H9 (cell line): ENCODE measurements around the gene RAB5A. TPM values are rescaled to one million over a fixed set of nuclear protein-coding genes. Genes with fewer than 3 reads are reported as not detected.

Experiments
- DNase-seq: peaks from one replicate; pipeline ENCODE4 v3.0.0-alpha.2; 2017
- H2AFZ ChIP-seq: one replicate; pipeline ENCODE4 v1.6.1; 2013; ENCODE audit warnings: mild to moderate bottlenecking, low read length, control low read depth, moderate library complexity
- H2AK5ac ChIP-seq: 2 replicates; pipeline ENCODE4 v1.6.1; 2013; ENCODE audit warnings: low read length, control low read depth, mixed read lengths; ENCODE audit not compliant: insufficient read length
- H2BK120ac ChIP-seq: one replicate; pipeline ENCODE4 v1.6.1; 2013; ENCODE audit warnings: low read depth, mild to moderate bottlenecking, low read length, control low read depth, inconsistent platforms; ENCODE audit not compliant: poor library complexity, severe bottlenecking
- H2BK12ac ChIP-seq: 2 replicates; pipeline ENCODE4 v1.6.1; 2013; ENCODE audit warnings: low read length, control low read depth, mixed read lengths, low read depth; ENCODE audit not compliant: insufficient read length
- H2BK15ac ChIP-seq: 2 replicates; pipeline ENCODE4 v1.6.1; 2013; ENCODE audit warnings: low read depth, low read length, control low read depth
- H2BK20ac ChIP-seq: one replicate; pipeline ENCODE4 v1.6.1; 2013; ENCODE audit warnings: low read depth, mild to moderate bottlenecking, low read length, control low read depth, inconsistent platforms; ENCODE audit not compliant: poor library complexity, severe bottlenecking
- H2BK5ac ChIP-seq: 2 replicates; pipeline ENCODE4 v1.6.1; 2013; ENCODE audit warnings: low read length, control low read depth, mixed read lengths; ENCODE audit not compliant: insufficient read length
- H3K14ac ChIP-seq: 2 replicates; pipeline ENCODE4 v1.6.1; 2013; ENCODE audit warnings: low read length, control low read depth; ENCODE audit not compliant: insufficient read depth
- H3K18ac ChIP-seq: 2 replicates; pipeline ENCODE4 v1.6.1; 2013; ENCODE audit warnings: low read depth, mild to moderate bottlenecking, mixed read lengths, low read length, control low read depth; ENCODE audit not compliant: insufficient read length
- H3K23ac ChIP-seq: 2 replicates; pipeline ENCODE4 v1.6.1; 2013; ENCODE audit warnings: low read length, control low read depth, mixed read lengths, low read depth; ENCODE audit not compliant: insufficient read length
- H3K23me2 ChIP-seq: 2 replicates; pipeline ENCODE4 v1.6.1; 2013; ENCODE audit warnings: low read depth, mild to moderate bottlenecking, mixed read lengths, low read length, control low read depth; ENCODE audit not compliant: insufficient read length, poor library complexity, severe bottlenecking
- H3K27ac ChIP-seq: 2 replicates; pipeline ENCODE4 v1.5.1; 2013; ENCODE audit warnings: low read length, control low read depth, mixed read lengths, low read depth; ENCODE audit not compliant: insufficient read length
- H3K27me3 ChIP-seq: 2 replicates; pipeline ENCODE4 v1.6.1; 2013; ENCODE audit warnings: low read length, control low read depth, inconsistent platforms; ENCODE audit not compliant: insufficient read depth
- H3K4ac ChIP-seq: 2 replicates; pipeline ENCODE4 v1.6.1; 2013; ENCODE audit warnings: low read depth, mild to moderate bottlenecking, control low read depth, inconsistent platforms, low read length, moderate library complexity
- H3K4me1 ChIP-seq: 2 replicates; pipeline ENCODE4 v1.6.1; 2013; ENCODE audit warnings: low read length, control low read depth, inconsistent platforms; ENCODE audit not compliant: insufficient read depth
- H3K4me2 ChIP-seq: 2 replicates; pipeline ENCODE4 v1.6.1; 2013; ENCODE audit warnings: low read length, control low read depth, mixed read lengths; ENCODE audit not compliant: insufficient read length, insufficient read depth
- H3K56ac ChIP-seq: 2 replicates; pipeline ENCODE4 v1.6.1; 2013; ENCODE audit warnings: low read depth, mild to moderate bottlenecking, mixed read lengths, low read length, control low read depth; ENCODE audit not compliant: insufficient read length
- H3K79me1 ChIP-seq: 2 replicates; pipeline ENCODE4 v1.6.1; 2013; ENCODE audit warnings: low read depth, mild to moderate bottlenecking, moderate library complexity, low read length, control low read depth, inconsistent platforms; ENCODE audit not compliant: insufficient read depth, poor library complexity, severe bottlenecking
- H3K79me2 ChIP-seq: 2 replicates; pipeline ENCODE4 v1.6.1; 2013; ENCODE audit warnings: low read length, control low read depth, inconsistent platforms; ENCODE audit not compliant: insufficient read depth
- H3K9ac ChIP-seq: 2 replicates; pipeline ENCODE4 v1.6.1; 2013; ENCODE audit warnings: low read length, control low read depth, mixed read lengths; ENCODE audit not compliant: insufficient read length; ENCODE audit errors: extremely low read depth
- H3K9me3 ChIP-seq: one replicate; pipeline ENCODE4 v1.6.1; 2013; ENCODE audit warnings: low read depth, low read length, inconsistent platforms; ENCODE audit not compliant: control insufficient read depth
- H3T11ph ChIP-seq: one replicate; pipeline ENCODE4 v1.6.1; 2013; ENCODE audit warnings: mild to moderate bottlenecking, low read length, control low read depth, inconsistent platforms
- H4K20me1 ChIP-seq: one replicate; pipeline ENCODE4 v1.6.1; 2013; ENCODE audit not compliant: control insufficient read depth, insufficient read length, insufficient read depth
- H4K5ac ChIP-seq: 2 replicates; pipeline ENCODE4 v1.6.1; 2013; ENCODE audit warnings: low read depth, mild to moderate bottlenecking, mixed read lengths, low read length, control low read depth; ENCODE audit not compliant: insufficient read length
- H4K8ac ChIP-seq: replicated peaks from 2 replicates; pipeline ENCODE4 v1.6.1; 2013; ENCODE audit warnings: low read length, control low read depth, mixed read lengths, low read depth; ENCODE audit not compliant: insufficient read length
- H4K91ac ChIP-seq: 2 replicates; pipeline ENCODE4 v1.6.1; 2013; ENCODE audit warnings: low read depth, mild to moderate bottlenecking, moderate library complexity, mixed read lengths, low read length, control low read depth; ENCODE audit not compliant: insufficient read length
- H3K27ac Mint-ChIP-seq, 3 experiments: 2 replicates in 2 of 3; 3 replicates in 1 of 3; pipeline ENCODE4 v1.8.0; 2020 to 2021; ENCODE audit warnings: mixed read lengths in 3 of 3, mild to moderate bottlenecking in 1 of 3, moderate library complexity in 1 of 3
- H3K27me3 Mint-ChIP-seq: 2 replicates; pipeline ENCODE4 v1.8.0; 2021; ENCODE audit warnings: low read depth, mild to moderate bottlenecking, moderate library complexity, mixed read lengths
- H3K36me3 Mint-ChIP-seq, 3 experiments: 2 replicates in 2 of 3; 3 replicates in 1 of 3; pipeline ENCODE4 v1.8.0; 2020 to 2021; ENCODE audit warnings: low read depth in 3 of 3, mixed read lengths in 3 of 3; ENCODE audit not compliant: insufficient read depth in 1 of 3
- H3K4me1 Mint-ChIP-seq, 2 experiments: 2 replicates each; pipeline ENCODE4 v1.8.0; 2020; ENCODE audit warnings: mixed read lengths in 2 of 2
- H3K4me3 Mint-ChIP-seq, 2 experiments: 2 replicates in 1 of 2; 3 replicates in 1 of 2; pipeline ENCODE4 v1.8.0; 2020 to 2021; ENCODE audit warnings: mild to moderate bottlenecking in 2 of 2, mixed read lengths in 2 of 2, moderate library complexity in 1 of 2
- H3K9me3 Mint-ChIP-seq, 2 experiments: 2 replicates in 1 of 2; 3 replicates in 1 of 2; pipeline ENCODE4 v1.8.0; 2020; ENCODE audit warnings: mild to moderate bottlenecking in 2 of 2, mixed read lengths in 2 of 2, moderate library complexity in 1 of 2
- CTCF ChIP-seq: fragments of 200-600 bp; sonication (generic); conservative IDR thresholded peaks from 3 replicates; pipeline ENCODE4 v1.8.0; 2021; ENCODE audit warnings: antibody characterized with exemption, mild to moderate bottlenecking
- WGBS: extraction: QIAGEN DNeasy Blood & Tissue Kit; methylation state at CpG from one replicate; pipeline ENCODE4 v1.1.7; 2013; ENCODE audit warnings: missing lambda C conversion rate, low lambda C conversion rate, mixed read lengths; ENCODE audit not compliant: insufficient read length; ENCODE audit errors: extremely low coverage; 5-methylcytosine and 5-hydroxymethylcytosine counted together
- total RNA-seq: library from RNA; stranded (reverse); gene quantifications from 2 replicates; pipeline ENCODE4 v1.2.1, GENCODE V29; 2021

The RAB5A gene
- total RNA-seq, 1 experiment from 2014 or later: 84.8 TPM

- no peak overlapping the region for H2BK5ac ChIP-seq
- no peak for DNase-seq
- no peak overlapping the region for H2BK20ac ChIP-seq
- H3K36me3 Mint-ChIP-seq: peaks cover 0 to 10% (median 0%) of the 10 kb centered on the region in 3 experiments; a peak in 4 of 7 replicates
- no peaks in the 10 kb centered on the region for H4K20me1 ChIP-seq
- H3K56ac ChIP-seq: no peak overlapping the region
- no peak overlapping the region for H2BK120ac ChIP-seq
- no peak overlapping the region for H3K14ac ChIP-seq
- H4K5ac ChIP-seq: no peak overlapping the region
- TF ChIP-seq CTCF: no peak
- H3K27me3 Mint-ChIP-seq: peaks cover 3% of the 10 kb centered on the region; the same call in 1 of the 2 replicates
- WGBS: no CpG with 5 or more reads among the region's 1 CpG
- H3K4me1 ChIP-seq: no peaks in the 10 kb centered on the region; the same call in 1 of the 2 replicates
- no peaks in the 10 kb centered on the region for H3K9me3 ChIP-seq
- no peaks in the 10 kb centered on the region for H3K27me3 ChIP-seq
- no peak overlapping the region for H4K91ac ChIP-seq
- no peaks in the 10 kb centered on the region for H3K23me2 ChIP-seq
- H3T11ph ChIP-seq: no peak overlapping the region
- H3K23ac ChIP-seq: no peak overlapping the region
- no peak overlapping the region for H3K18ac ChIP-seq
- no peak overlapping the region for H3K4ac ChIP-seq
- H3K27ac ChIP-seq: no peak overlapping the region
- no peak overlapping the region for H2BK15ac ChIP-seq
- no peak overlapping the region for H3K27ac Mint-ChIP-seq
- no peak overlapping the region for H2AFZ ChIP-seq
- no peak overlapping the region for H2BK12ac ChIP-seq
- no peak overlapping the region for H4K8ac ChIP-seq
- no peaks in the 10 kb centered on the region for H3K79me1 ChIP-seq
- H3K4me3 Mint-ChIP-seq: no peak overlapping the region
- H3K4me1 Mint-ChIP-seq: peaks cover 9 to 10% of the 10 kb centered on the region in 2 experiments
- no peak overlapping the region for H3K9ac ChIP-seq
- no peak overlapping the region for H3K4me2 ChIP-seq
- no peak overlapping the region for H2AK5ac ChIP-seq
- no peaks in the 10 kb centered on the region for H3K79me2 ChIP-seq
- H3K9me3 Mint-ChIP-seq: peaks cover 5 to 14% of the 10 kb centered on the region in 2 experiments; a peak in 4 of 5 replicates
Measured at GRCh38 chr3:19938295-19938627, 8.6 kb upstream of the RAB5A start.
